ENCODE data around the gene GABRB2.

GABRB2 gene

GRCh38 chr5:161548487-161549094, 2.1 kb upstream of the GABRB2 start:
- no peak overlapping the region for H3K4me3 ChIP-seq (ENCODE audit: low read depth, low read length)
- TF ChIP-seq CTCF (IDR thresholded peaks at IDR 0.05; ENCODE audit: borderline replicate concordance, insufficient read depth, low read depth, low read length): no peak

- H3K4me3 ChIP-seq (ENCODE audit: low read depth, low read length): no peak overlapping the region
- TF ChIP-seq CTCF (IDR thresholded peaks at IDR 0.05; ENCODE audit: borderline replicate concordance, insufficient read depth, low read depth, low read length): no peak
Measured at GRCh38 chr5:161547738-161548486, 1.4 kb upstream of the GABRB2 start.

GRCh38 chr5:161547406-161547737, 847 bp upstream of the GABRB2 start:
- no peak overlapping the region for H3K4me3 ChIP-seq (ENCODE audit: low read depth, low read length)
- TF ChIP-seq CTCF (IDR thresholded peaks at IDR 0.05; ENCODE audit: borderline replicate concordance, insufficient read depth, low read depth, low read length): no peak

- H3K4me3 ChIP-seq (ENCODE audit: low read depth, low read length): peak overlapping the region; percentile 22
Measured at GRCh38 chr5:161546095-161546469, 443 bp downstream of the GABRB2 start.

GRCh38 chr5:161545344-161546094, 1.0 kb downstream of the GABRB2 start:
- H3K4me3 ChIP-seq (ENCODE audit: low read depth, low read length): no peak overlapping the region
- no peak for TF ChIP-seq CTCF (IDR thresholded peaks at IDR 0.05; ENCODE audit: borderline replicate concordance, insufficient read depth, low read depth, low read length)

More at GRCh38 chr5:161546095-161546469, 443 bp downstream of the GABRB2 start:
- TF ChIP-seq CTCF (IDR thresholded peaks at IDR 0.05; ENCODE audit: borderline replicate concordance, insufficient read depth, low read depth, low read length): no peak

- TF ChIP-seq CTCF (IDR thresholded peaks at IDR 0.05; ENCODE audit: borderline replicate concordance, insufficient read depth, low read depth, low read length): peak; percentile 88
- H3K4me3 ChIP-seq (ENCODE audit: low read depth, low read length): no peak overlapping the region
Measured at GRCh38 chr5:161544350-161544765, 2.2 kb downstream of the GABRB2 start.

Measured in GM12875 (cell line).